GM21528 (cell line): ENCODE results near the gene LTA4H.
A peak's percentile ranks its signal among the peaks of the same experiment; 100 is the strongest.

Experiments
- ATAC-seq: cut with Tn5 transposase; IDR thresholded peaks from one replicate; pipeline ENCODE4 v1.9.1; 2021; ENCODE audit warnings: mild to moderate bottlenecking, moderate library complexity; ENCODE audit not compliant: unreplicated experiment, low FRiP score

LTA4H gene

DNA sequence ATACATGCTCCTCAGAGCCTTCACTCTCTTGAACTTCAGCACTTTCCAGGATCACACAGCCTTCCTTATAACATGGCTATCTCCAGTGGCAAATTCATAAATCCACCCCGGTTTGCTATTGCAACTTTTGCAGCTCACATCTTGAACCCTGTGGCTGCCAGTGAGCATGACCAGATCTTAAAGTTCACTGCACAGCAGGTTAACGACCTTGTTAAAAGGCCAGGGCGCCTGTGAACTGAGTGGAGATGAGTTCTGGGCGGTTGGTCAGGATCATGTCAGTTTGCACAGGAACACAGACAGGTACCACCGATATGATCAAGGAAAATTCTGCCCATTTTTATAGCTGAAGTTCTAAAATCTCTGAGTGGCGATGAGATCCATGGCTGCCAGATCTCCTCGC lies 24.7 kb upstream of the LTA4H start:
- no peak for ATAC-seq

DNA sequence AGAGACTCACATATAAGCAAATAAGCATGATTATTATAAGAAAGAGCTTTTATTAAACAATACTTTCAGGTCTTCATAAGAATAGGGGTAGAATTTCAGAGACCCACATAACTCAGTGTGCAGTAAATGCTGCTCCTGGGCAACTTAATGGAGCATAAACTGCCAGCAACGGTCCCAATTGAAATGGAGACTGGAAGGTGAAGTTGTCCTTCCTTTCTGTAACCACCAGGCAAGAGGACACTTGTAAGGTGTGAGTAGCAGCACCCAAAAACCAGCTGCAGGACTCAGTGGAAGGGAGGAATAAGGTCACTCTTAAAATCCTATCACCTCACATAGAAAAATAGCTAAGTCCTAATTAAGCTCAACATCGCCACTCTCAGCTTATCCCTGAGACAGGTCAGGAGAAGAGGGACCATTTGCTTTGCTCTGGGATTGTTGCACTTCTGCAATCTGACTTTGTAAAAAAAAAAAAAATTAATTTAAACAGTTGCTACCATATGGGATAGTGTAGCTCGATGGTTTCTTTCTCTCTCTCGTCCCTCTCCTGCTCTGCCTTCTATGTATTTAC lies 22.7 kb upstream of the LTA4H start:
- ATAC-seq, result no peak

DNA sequence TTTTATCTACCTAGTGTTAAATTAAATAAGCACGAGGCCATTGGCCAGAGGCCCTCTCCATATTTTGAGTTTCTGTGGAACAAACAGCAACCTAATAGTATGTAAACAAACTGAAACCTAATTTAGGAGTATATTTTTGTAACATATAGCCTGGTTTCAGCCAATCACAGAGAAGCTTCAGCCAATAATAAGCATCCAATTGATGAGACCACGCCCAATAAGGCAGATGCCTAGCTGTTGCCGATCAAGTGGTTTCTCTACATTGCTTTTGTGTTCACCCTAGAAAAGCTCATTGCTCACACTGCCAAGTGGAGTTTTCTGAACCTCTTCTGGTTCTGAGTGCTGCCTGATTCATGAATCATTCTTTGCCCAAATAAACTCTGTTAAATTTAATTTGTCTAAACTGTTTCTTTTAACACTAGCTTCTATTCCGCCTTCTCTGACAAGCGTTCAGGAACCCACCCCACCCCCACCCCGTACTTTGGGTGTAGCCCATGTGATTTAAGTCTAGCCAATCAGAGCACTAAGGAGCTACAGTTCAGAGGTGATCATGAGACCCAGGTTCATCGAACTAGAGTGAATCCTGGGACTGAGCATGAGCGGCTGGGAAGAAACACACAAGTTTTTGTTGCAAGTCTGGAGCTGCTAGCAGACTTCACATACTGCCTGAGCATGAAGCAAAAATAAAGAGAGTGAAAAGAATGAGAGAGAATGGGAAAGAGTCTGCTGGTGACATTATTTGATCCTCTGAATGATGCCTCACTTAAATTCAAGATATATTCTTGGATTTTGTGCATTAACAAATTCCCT lies 21.5 kb upstream of the LTA4H start:
- ATAC-seq, result no peak

DNA sequence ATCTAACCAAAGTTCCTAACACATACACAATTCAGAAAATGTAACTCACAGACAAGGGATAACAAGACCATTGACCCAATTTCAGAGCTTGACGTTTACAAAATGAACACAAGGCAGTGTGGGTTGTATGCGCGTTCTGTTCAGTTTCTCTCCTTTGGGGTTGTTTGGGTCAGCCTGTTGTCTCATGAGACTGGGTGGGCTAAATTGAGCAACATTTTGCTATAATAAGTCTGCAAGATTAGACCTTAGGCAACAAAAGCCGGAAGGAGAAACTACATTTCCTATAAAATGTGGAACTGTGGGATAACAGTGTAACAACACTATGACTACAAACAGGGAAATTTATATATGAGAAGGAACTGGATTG lies 18.8 kb upstream of the LTA4H start:
- no peak for ATAC-seq

DNA sequence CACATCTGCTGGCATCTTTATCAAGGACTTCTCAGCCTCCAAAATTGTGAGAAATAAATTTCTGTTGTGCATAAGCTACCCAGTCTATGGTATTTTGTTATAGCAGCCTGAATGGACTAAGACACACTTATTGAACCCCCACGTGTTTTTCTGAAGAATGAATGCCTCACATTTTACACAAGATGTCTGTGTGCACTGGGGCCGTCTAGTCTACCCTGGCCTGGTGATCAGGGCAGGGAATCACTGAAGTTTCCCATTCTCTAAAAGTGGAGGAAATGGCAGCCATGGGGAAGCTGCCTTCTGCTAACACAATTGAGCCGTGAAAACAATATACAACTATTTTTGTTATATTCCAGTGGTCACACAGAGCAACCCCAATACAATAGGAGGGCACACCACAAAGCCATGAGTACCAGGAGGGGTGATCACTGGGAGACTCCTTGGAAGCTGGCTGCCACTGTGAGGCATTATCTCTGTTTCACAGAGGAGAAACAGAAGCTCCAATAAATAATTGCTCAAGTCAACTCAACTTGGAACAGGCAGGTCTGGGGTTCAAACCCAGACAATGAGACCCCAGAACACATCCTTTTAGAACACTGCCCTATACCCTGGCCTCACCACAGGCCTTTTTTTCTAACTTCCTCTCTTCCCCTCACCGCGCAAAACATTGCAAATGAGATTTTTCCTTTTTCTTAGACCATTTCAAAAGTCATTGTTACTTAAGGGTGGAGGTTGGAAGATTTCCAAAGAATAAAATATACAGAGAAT lies 18.3 kb upstream of the LTA4H start:
- ATAC-seq, result no peak

DNA sequence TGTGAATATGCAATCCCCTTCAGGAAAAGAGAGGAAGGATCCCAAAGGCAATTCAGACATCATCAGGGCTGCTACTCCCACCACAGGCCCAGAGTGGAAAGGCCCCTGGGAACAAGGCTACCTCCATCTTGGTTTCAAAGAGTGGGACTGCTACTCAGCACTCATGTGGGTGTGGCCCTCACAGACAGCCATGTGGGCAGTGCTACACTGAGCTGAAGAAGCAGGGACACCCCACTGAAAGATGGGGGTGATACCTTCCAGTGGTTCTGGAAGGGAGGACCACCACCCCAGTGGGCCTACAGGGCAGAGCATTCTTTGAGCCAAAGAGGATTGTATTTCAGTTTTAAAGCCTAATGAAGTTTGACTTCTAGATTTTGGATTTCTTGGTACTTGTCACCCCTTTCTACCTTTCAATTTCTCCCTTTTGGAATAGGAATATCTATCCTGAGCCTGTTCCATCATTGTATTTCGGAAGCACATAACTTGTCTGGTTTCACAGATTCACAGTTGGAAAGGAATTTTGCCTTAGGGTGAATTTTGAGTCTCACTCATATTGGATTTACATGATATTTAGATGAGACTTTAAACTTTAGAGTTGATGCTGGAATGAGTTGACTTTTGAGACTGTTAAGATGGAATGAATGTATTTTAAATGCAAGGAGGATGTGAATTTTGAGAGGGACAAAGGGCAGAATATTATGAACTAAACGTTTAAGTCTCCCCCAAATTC lies 16.5 kb upstream of the LTA4H start:
- ATAC-seq, result no peak

DNA sequence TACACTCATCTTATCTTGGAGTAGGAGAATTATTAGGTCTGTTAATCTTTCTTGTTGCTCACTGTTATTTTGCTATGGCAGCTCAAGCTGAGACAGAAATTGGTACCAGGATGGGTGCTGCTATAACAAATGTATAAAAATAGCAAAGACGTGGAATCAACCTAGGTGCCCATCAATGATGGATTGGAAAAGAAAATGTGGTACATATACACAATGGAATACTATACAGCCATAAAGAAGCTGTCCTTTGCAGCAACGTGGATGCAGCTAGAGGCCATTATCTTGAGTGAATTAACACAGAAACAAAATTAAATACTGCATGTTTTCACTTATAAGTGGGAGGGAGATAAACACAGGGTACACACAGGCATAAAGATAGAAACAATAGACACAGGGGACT lies 14.8 kb upstream of the LTA4H start:
- ATAC-seq, result no peak

DNA sequence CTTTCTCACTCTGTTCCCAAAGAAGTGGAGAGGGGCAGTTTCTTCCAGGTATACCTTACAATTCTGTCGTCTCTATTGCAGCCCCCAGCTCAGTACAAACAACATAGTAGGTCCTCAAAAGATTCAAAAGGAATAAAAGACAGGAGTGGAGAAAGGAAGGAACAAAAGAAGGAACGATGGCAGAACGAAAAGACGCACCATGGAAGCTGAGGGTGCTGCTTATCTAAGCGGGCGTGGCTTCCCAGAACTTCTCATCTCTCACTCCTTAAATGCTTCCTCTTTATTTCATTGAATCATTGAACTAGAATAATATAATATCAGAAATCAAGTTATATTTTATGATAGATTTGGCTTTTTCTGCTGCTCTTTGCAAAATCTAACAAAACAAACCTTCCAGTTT lies 13.7 kb upstream of the LTA4H start:
- no peak for ATAC-seq

DNA sequence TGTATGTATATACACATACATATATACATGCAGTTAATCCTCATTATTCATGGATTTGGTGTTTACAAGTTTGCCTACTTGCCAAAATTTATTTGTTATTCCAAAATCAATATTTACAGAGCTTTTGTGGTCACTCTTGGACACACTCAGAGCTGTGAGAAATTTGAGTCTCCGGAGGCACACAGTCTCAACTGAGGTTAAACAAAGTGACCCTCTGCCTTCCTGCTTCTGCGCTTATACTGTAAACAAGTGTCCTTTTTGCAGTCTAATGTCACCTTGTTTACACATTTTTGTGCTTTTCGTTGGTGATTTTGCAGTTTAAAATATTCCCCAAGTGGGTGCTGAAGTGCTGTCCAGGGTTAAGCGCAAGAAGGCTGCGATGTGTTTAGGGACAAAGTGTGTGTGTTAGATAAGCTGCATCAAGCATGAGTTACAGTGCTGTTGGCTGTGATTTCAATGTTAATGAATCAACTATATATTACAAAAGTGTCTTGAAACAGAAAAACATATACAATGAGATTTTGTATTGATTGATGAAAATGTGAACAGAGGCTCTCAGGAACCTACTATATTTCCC lies 13.1 kb upstream of the LTA4H start:
- ATAC-seq, result no peak

DNA sequence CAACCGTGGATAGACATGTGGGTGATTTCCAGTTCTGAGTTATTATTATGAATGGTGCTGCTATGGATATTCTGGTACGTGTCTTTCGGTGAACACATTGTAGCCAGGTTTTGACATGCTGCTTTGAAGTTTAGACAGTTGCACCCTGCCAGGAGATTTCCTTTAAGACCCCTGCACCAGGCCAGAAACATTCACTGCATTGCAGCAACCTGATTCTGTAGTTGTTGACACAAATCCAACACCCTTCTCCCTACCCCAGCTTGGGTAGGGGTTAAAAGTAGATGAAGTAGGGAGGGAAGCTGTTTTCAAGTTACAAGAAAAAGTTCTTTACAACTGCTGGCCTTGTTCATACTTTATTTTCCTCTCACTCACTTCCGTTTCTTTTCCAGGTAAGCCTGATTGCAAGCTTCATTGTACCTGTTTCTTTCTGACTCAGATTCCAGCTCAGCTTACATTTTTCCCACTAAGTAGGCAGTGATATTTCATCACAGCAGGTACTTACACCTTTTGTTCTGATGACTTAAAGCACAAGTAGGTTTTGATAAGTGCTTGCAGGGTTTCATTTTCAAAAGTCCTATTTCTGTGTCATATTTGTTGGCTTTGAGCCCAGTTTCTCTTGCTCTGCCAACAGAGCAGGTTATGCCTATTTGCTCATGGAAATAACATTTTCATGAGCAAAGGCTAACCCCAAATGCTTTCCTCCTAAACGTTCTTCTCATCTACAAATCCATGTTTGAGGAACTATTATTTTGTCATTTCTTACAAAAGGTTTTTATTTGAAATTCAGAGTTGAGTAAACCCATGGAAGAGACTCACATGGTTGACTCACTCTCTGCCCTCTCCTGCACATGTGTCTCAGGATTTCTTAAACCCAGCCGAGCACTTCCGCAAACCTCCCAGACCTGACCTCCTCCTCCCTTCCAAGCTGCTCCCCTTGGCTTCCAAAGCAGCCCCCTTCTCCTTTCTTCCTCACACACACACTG lies 12.1 kb upstream of the LTA4H start:
- ATAC-seq, result peak; percentile 62

DNA sequence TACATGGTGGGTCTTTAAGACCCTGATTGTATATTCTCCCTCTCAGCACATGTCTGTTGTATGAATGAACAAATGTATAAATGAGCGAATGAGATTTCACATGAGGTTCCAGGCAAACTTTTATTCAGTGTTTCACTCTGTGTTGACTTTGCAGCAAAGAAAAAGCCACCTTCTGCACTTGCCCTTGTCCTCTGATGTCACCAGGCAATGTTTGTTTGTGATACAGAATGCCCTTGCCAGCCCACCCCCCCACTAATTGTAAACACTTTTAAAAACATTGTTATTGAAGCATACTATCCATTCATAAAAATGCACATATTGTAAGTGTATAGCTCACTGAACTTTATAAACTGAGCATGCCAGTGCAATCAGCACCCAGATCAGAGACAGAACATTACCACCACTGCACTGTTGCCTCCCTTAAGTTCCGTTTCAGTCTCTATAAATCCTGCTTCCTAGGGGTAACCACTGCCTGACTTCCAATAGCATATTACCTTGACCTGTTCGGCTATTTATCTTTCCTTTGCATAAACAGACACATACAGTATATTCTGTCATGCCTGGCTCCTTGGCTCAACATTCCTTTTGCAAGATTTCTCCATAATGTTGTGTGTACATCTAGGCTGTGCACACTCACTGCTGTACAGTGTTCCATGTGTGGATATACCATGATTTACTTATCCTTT lies 11.3 kb upstream of the LTA4H start:
- no peak for ATAC-seq

DNA sequence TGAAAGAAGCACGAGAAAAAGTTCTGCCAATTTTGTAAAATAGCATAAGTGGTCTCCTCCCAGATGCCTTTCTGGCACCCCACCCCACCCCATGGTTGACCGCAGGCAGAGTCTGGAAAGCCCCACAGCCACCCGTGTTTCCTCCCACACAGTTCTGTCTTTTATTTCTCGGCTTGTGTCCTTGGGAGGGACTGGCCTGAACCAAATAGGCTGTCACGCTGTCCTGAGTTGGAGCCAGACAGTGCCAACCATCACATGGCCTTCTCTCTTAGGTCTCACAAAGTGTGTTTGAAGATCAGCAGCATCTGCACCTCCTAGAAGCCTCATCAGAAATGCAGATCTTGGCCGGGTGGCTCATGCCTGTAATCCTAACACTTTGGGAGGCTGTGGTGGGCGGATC lies 10.2 kb upstream of the LTA4H start:
- ATAC-seq, result no peak

DNA sequence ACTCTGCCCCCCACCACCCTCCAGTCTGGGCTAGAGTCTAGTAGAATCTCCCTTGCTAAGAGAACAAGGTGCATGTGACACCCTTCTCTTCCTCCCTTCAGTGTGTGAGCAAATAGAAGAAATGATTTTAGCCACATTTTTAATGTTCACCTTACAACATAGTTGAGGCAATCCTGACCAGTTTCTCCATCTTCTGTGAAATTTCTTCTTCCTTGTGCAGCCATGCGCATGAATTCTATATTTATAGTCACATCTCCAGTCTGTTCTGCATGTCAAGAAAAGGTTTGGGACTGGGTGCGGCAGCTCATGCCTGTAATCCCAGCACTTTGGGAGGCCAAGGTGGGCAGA lies 9.5 kb upstream of the LTA4H start:
- ATAC-seq, result no peak

DNA sequence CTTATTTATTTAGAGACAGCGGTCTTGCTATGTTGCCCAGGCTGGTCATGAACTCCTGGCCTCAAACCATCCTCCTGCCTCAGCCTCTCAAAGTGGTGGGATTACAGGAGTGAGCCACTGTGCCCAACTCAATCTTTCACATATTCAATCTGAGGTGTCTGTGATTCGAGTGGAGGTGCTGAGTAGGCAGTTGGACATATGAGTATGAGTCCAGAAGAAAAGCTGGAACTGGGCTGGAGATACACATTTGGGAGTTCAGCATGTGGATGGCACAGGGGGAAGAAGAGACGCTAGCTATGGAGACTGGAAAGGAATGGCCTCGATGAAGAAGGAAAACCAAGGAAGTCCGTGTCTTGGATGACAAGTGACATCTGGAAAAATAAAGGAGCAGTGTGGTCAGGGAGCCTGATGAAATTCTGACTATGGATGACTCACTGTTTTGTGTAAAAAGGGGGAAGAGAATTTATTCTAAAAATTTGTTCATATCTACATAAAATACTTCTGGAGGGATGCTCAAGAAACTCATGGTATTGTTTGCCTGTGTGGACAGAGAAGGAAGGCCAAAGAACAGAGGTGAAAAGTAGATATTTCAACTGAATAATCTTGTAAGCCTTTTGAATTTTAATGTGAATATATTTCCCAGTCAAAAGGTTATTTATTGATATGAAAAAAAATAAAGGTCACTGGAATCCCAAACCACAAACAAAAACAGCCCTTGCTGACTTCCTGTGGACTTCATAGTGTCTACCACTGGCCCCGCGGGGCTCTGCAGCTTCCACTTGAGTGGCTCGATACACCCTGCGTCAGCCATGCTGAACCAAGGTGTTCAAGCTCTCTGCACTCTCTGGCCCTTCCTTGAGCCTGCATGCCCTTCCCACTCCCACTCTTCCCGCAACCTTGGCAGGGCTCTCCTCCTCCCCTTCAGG lies 8.9 kb upstream of the LTA4H start:
- no peak for ATAC-seq

DNA sequence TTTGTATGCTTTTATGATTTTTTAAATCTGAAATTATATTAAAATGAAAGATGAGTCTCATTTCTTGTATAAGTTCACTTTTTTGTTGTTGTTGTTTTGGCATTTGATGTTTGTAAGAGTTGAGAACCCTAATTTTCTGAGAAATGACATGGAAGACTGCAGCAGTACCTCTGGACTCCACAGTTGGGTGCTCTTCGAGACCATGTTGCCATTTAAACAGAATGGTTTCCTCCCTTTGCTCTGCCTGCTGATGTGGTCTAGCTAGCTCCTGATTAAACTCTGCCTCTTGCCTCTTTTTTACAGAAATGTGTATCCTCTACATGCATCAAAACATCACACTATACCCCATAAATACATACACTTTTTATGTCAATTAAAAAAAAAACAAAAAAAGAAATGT lies 5.8 kb upstream of the LTA4H start:
- no peak for ATAC-seq

DNA sequence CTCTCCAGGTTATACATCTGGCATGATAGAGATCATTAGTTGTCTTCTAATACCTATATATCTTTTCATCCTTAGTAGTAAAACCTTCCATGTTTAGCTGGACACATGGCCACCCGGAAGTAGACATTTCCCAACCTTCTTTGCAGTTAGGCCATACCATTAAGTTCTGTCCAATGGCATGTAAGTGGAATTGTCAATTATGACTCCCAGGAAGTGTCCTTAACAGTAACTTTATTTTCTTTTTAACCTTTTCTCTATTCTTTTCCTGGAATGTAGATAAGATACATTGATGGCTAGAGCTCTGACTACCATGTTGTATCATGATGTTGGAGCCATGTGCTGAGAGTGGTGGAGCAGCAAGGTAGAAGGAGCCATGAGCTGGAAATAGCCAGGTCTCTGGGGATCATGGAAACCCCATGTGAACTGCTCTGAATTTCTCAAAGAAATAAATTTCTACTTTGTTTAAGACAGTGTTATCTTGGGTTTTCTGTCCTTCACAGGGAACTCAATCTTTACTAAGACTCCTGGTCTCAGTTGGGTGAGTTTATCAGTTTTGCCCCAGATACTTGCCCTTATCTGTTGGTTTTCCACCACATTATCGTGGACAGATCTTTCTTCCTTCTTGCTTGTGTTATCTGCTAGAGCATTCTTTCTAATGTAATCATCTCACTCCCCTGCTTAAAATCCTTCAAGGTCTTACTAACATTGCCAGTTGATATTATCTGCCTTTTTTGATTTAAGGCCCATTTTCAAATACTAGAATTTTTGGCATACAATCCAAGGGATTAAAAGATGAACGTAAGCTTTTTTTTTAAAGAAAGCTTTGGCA lies 5.1 kb upstream of the LTA4H start:
- no peak for ATAC-seq

DNA sequence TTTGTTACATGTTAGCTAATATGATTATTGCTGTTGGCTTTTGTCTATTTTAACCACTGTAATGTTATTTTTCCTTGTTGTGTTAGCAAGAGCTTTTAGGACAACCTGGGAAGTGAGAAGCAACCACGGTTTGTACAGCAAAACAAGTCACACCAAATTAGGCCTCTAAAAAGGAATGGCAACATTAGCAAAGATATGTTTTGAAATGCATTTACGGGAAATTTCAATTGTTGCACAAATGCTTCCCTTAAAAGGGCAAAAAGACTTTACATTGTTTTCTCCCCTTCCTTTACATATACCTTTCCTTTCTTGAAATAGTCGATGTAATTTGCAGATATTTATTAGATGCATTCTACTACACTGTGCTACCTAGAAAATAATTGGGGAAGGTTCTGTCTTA lies 4.1 kb upstream of the LTA4H start:
- ATAC-seq, result no peak
